K562 (cell line): ENCODE data around the gene IGF1R. TPM values are rescaled to one million over a fixed set of nuclear protein-coding genes. Genes with fewer than 3 reads are reported as not detected.
A peak's percentile ranks its signal among the peaks of the same experiment; 100 is the strongest.

Source experiments
- ADNP ChIP-seq: fragments of 200-800 bp; sonication (Bioruptor generic); IDR thresholded peaks from 2 replicates; pipeline ENCODE4 v1.6.1; 2016; ENCODE audit warnings: missing genetic modification characterization, missing compliant biosample characterization
- ATF3 ChIP-seq, 2 experiments: fragments of 450-650 bp in 1 of 2; sonication (generic) in 1 of 2; formaldehyde crosslinking in 1 of 2; IDR thresholded peaks in 1 of 2; conservative IDR thresholded peaks in 1 of 2; 2 replicates each; pipeline versions ENCODE4 v1.6.1 to v1.8.1; 2016 to 2023; ENCODE audit warnings: mild to moderate bottlenecking in 2 of 2, moderate library complexity in 2 of 2, inconsistent platforms in 1 of 2, missing genetic modification reagents in 1 of 2
- EP300 ChIP-seq: IDR thresholded peaks from 2 replicates; pipeline ENCODE4 v1.6.1; 2012; ENCODE audit warnings: low read length, improper control_type of control experiment
- HMG20A ChIP-seq: fragments of 450-650 bp; formaldehyde crosslinking; conservative IDR thresholded peaks from 2 replicates; pipeline ENCODE4 v1.4.0; 2020; ENCODE audit warnings: mild to moderate bottlenecking, mixed read lengths
- KAT7 ChIP-seq: sonication (generic); formaldehyde crosslinking; IDR thresholded peaks from 2 replicates; pipeline ENCODE4 v1.8.0; 2022; ENCODE audit warnings: missing genetic modification reagents, mild to moderate bottlenecking, borderline replicate concordance
- KLF10 ChIP-seq: fragments of 250-450 bp; sonication (Bioruptor Pico); IDR thresholded peaks from 2 replicates; pipeline ENCODE4 v1.6.1; 2021; ENCODE audit warnings: matching md5 sums
- KLF13 ChIP-seq: fragments of 450-650 bp; IDR thresholded peaks from 2 replicates; pipeline ENCODE4 v1.6.1; 2016; ENCODE audit warnings: missing genetic modification characterization, low read depth, mild to moderate bottlenecking, missing compliant biosample characterization, moderate library complexity, borderline replicate concordance
- MCM2 ChIP-seq: fragments of 450-650 bp; IDR thresholded peaks from 2 replicates; pipeline ENCODE4 v1.6.1; 2017; ENCODE audit warnings: low read depth, mild to moderate bottlenecking
- NFXL1 ChIP-seq: fragments of 450-650 bp; formaldehyde crosslinking; IDR thresholded peaks from 2 replicates; pipeline ENCODE4 v1.4.0; 2021; ENCODE audit warnings: mild to moderate bottlenecking
- PHF20 ChIP-seq: fragments of 450-650 bp; IDR thresholded peaks from 2 replicates; pipeline ENCODE4 v1.6.1; 2018; ENCODE audit not compliant: partially characterized antibody
- RBM39 ChIP-seq: fragments of 200-400 bp; formaldehyde crosslinking; optimal IDR thresholded peaks from 2 replicates; pipeline ENCODE3; 2018; ENCODE audit warnings: low read depth, low read length
- SMARCA4 ChIP-seq: fragments of 450-650 bp; IDR thresholded peaks from 2 replicates; pipeline ENCODE4 v1.6.1; 2016
- TFAM ChIP-seq: fragments of 250-450 bp; sonication (Bioruptor Pico); conservative IDR thresholded peaks from 2 replicates; pipeline ENCODE4 v1.5.0; 2021; ENCODE audit warnings: mild to moderate bottlenecking, moderate library complexity
- ZNF175 ChIP-seq: fragments of 200-800 bp; sonication (Bioruptor generic); IDR thresholded peaks from 2 replicates; pipeline ENCODE4 v1.6.1; 2016; ENCODE audit warnings: low read depth, mild to moderate bottlenecking, missing genetic modification characterization, missing compliant biosample characterization
- ZNF384 ChIP-seq: IDR thresholded peaks from 2 replicates; pipeline ENCODE4 v1.6.1; 2012; ENCODE audit warnings: low read depth, low read length, improper control_type of control experiment
- ZNF57 ChIP-seq: fragments of 450-650 bp; formaldehyde crosslinking; IDR thresholded peaks from 2 replicates; pipeline ENCODE4 v1.4.0; 2020; ENCODE audit warnings: mild to moderate bottlenecking, moderate library complexity
- ZNF764 ChIP-seq: fragments of 250-450 bp; sonication (Bioruptor Pico); IDR thresholded peaks from 2 replicates; pipeline ENCODE4 v1.4.0; 2020; ENCODE audit warnings: low read depth, mild to moderate bottlenecking, moderate library complexity
- ZNF780A ChIP-seq: fragments of 250-450 bp; sonication (Bioruptor Pico); IDR thresholded peaks from 2 replicates; pipeline ENCODE4 v1.5.0; 2021; ENCODE audit warnings: mild to moderate bottlenecking
- polyA plus RNA-seq, 8 experiments: library from polyadenylated mRNA; depleted of rRNA in 4 of 8; stranded (reverse) in 5 of 8; unstranded in 3 of 8; fragments of >200 nt; fragmentation: Nextera tagmentation in 2 of 8; fragmentation: Illumina TruSeq in 1 of 8; extraction: Ambion mirVana in 2 of 8; extraction: Trizol in 1 of 8; gene quantifications; 2 replicates each; pipeline versions ENCODE4 v1.2.1 to v1.2.3, GENCODE V29; 2011 to 2014; ENCODE audit warnings: inconsistent platforms in 1 of 8, missing spikeins in 1 of 8
- total RNA-seq, 7 experiments: library from RNA; depleted of rRNA in 6 of 7; stranded (reverse); fragments of >200 nt in 6 of 7; fragmentation: Illumina TruSeq in 2 of 7; extraction: Trizol in 2 of 7; gene quantifications; 2 replicates each; pipeline versions ENCODE4 v1.2.1 to v1.2.3, GENCODE V29; 2011 to 2021; ENCODE audit warnings: low replicate concordance in 1 of 7
- TF ChIP-seq, protein P1 (sequence below): fragments of 250-450 bp; sonication (Bioruptor Pico); IDR thresholded peaks from 2 replicates; pipeline ENCODE4 v1.8.0; 2022; ENCODE audit warnings: moderate library complexity, mild to moderate bottlenecking, inconsistent platforms
- TF ChIP-seq, protein P2 (sequence below), 2 experiments: fragments of 200-800 bp in 1 of 2; sonication (Bioruptor generic) in 1 of 2; sonication (generic) in 1 of 2; formaldehyde crosslinking in 1 of 2; IDR thresholded peaks in 1 of 2; conservative IDR thresholded peaks in 1 of 2; 2 replicates each; pipeline versions ENCODE4 v1.5.0 to v1.6.1; 2016 to 2020; ENCODE audit warnings: missing compliant biosample characterization in 1 of 2, missing genetic modification characterization in 1 of 2, missing genetic modification reagents in 1 of 2
- TF ChIP-seq, protein P3 (sequence below): IDR thresholded peaks from 2 replicates; pipeline ENCODE4 v1.6.1; 2012; ENCODE audit warnings: low read depth, low read length, improper control_type of control experiment, borderline replicate concordance

IGF1R gene
- total and polyA plus RNA-seq, 9 of the 15 experiments (the other 6 are each of a cell fraction or from before 2014, with no cell fraction given), result 0.35 to 8.0 (median 1.6) TPM

GRCh38 chr15:98896802-98897732 lies 248.7 kb downstream of the IGF1R start (continued):
- TF ChIP-seq ZNF384 (no peak), KAT7 (CRISPR knock-in tag) (no peak), MCM2 (no peak), KLF13 (tag) (no peak), ZNF780A (CRISPR knock-in tag) (no peak), ZNF57 (CRISPR knock-in tag) (no peak), TFAM (CRISPR knock-in tag) (no peak), RBM39 (no peak), ZNF764 (CRISPR knock-in tag) (no peak), ATF3 (IDR thresholded peaks at IDR 0.05) (peak; percentile 92), ATF3 (CRISPR knock-in tag; conservative IDR thresholded peaks at IDR 0.05) (peak; percentile 37; the same call in 1 of the 2 replicates), KLF10 (CRISPR knock-in tag) (no peak), ADNP (tag) (no peak), HMG20A (no peak), PHF20 (no peak), SMARCA4 (peak; percentile 55; the same call in 1 of the 2 replicates), NFXL1 (CRISPR knock-in tag) (no peak), EP300 (peak; percentile 14; the same call in 1 of the 2 replicates), ZNF175 (peak; percentile 86)
- TF ChIP-seq, protein P1, sequence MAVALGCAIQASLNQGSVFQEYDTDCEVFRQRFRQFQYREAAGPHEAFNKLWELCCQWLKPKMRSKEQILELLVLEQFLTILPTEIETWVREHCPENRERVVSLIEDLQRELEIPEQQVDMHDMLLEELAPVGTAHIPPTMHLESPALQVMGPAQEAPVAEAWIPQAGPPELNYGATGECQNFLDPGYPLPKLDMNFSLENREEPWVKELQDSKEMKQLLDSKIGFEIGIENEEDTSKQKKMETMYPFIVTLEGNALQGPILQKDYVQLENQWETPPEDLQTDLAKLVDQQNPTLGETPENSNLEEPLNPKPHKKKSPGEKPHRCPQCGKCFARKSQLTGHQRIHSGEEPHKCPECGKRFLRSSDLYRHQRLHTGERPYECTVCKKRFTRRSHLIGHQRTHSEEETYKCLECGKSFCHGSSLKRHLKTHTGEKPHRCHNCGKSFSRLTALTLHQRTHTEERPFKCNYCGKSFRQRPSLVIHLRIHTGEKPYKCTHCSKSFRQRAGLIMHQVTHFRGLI (CRISPR knock-in tag), result no peak
- TF ChIP-seq, protein P2, sequence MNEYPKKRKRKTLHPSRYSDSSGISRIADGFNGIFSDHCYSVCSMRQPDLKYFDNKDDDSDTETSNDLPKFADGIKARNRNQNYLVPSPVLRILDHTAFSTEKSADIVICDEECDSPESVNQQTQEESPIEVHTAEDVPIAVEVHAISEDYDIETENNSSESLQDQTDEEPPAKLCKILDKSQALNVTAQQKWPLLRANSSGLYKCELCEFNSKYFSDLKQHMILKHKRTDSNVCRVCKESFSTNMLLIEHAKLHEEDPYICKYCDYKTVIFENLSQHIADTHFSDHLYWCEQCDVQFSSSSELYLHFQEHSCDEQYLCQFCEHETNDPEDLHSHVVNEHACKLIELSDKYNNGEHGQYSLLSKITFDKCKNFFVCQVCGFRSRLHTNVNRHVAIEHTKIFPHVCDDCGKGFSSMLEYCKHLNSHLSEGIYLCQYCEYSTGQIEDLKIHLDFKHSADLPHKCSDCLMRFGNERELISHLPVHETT (CRISPR knock-in tag; conservative IDR thresholded peaks at IDR 0.05 in 1 of 2, IDR thresholded peaks at IDR 0.05 in 1 of 2), result peak in 1 of 2 experiments; percentile 63; a peak in 1 of 4 replicates
- TF ChIP-seq, protein P3, sequence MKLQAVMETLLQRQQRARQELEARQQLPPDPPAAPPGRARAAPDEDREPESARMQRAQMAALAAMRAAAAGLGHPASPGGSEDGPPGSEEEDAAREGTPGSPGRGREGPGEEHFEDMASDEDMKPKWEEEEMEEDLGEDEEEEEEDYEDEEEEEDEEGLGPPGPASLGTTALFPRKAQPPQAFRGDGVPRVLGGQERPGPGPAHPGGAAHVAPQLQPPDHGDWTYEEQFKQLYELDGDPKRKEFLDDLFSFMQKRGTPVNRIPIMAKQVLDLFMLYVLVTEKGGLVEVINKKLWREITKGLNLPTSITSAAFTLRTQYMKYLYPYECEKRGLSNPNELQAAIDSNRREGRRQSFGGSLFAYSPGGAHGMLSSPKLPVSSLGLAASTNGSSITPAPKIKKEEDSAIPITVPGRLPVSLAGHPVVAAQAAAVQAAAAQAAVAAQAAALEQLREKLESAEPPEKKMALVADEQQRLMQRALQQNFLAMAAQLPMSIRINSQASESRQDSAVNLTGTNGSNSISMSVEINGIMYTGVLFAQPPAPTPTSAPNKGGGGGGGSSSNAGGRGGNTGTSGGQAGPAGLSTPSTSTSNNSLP, result no peak
